HG02588 (cell line): ENCODE results near the gene GSE1.

Experiments
- ATAC-seq: cut with Tn5 transposase; IDR thresholded peaks from one replicate; pipeline ENCODE4 v1.9.1; 2021; ENCODE audit warnings: mild to moderate bottlenecking, moderate library complexity; ENCODE audit not compliant: unreplicated experiment

Gene GSE1

DNA sequence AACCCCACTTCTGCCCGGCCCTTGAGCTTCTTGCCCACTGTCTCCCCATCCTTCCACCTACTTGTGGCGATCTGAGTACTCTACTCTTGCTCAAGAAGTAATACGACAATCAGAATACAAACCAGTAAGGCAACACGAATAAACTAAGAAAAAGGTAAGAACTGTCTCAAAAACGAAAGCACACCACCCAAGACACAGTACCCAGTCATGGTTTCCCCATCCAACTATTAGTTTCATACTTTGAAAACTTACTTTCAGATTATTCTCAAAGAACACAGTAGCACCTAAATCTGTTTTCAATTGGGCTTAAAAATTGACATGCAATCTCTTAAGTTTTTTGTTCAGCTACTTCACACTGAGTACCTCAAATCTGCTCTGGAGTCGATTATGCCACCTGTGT is 61.7 kb downstream of the GSE1 start:
- ATAC-seq, result no peak

DNA sequence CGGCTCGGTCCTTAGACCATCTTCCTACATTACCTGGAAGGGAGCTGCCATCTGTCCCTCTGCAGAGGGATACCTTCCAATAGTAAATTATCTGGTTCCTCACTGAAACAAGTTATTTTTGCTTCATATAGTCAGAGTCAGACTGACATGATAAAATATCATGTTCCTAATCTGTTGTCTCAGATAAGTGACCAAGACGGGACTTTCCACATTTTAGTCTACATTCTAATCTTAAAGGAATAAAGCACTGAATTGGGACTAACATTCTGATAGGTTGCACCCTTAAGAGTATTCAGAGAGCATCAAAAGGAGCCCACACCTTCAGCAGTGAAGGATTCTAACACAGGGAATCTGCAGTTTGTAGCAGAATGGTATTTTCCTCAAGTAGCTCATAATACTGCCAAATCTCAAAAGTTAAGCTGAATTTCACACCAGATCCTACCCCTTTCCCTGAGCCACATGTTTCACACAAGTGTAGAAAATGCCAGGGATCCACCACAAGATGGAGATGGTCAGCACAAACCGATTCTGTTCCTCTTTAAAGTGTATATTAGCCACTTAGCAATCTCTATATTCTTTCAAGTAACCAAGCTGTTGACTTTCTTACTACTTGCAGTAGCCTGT is 62.2 kb downstream of the GSE1 start:
- no peak for ATAC-seq

DNA sequence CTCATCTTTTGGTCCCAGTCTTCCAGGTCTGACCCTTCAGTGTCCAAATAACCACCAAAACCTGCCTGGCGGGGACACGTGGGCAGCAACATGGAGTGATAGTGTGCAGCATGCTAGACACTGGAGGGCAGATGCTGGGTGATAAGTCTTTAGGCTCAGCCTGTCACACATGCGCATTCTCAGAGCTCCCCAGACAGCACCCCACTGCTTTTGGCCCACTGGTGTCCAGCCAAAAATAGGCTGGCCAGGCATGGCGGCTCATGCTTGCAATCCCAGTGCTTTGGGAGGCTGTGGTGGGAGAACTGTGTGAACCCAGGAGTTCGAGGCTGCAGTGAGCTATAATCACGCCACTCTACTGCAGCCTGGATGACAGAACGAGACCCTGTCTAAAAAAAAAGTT is 63.3 kb downstream of the GSE1 start:
- no peak for ATAC-seq

DNA sequence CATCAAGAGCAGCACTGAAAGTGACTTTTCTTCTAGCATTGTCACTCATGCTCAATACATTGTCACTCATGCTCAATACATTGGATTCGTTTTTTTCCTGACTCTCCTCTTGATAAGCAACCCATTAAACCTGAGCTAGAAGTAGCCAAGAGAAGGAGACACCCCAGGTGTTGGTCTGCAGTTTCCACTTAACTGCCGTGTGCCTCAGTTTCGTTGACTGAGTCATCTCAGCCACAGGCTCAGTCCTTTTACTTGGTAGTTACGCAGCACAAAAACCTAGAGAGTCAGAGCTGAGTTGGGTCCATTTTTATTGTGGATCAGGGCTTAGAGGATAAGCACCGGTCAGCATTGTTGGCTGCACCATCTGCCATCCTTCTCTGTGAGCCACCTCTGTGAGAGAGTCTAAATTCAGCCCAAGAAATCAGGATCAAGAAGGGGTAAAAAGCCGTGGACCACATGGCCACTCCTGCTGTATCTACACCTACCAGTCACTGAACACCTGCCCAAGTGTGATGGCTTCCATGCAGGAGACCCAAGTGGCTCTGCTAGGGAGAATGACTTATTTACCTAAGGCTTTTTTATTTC is 64.4 kb downstream of the GSE1 start:
- ATAC-seq, result no peak

DNA sequence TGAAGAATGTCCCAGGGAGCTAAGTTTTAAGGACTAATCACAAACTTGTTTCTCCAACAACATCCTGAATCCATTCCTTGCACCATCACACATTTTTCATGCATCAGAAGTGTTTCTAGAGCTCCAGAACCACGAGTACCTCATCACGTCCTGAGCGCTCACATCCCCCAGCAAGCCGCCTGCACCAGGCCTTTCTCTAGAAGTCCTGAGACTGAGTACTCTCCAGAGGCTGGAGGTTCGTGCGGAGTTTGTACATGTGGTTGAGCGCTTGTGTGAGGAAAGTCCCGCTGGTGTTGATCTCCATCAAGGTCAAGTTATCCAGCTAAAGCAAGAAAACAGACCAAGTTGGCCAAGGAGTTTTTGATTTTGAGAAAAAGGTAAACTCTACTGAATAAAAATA is 64.9 kb downstream of the GSE1 start:
- ATAC-seq, result no peak

DNA sequence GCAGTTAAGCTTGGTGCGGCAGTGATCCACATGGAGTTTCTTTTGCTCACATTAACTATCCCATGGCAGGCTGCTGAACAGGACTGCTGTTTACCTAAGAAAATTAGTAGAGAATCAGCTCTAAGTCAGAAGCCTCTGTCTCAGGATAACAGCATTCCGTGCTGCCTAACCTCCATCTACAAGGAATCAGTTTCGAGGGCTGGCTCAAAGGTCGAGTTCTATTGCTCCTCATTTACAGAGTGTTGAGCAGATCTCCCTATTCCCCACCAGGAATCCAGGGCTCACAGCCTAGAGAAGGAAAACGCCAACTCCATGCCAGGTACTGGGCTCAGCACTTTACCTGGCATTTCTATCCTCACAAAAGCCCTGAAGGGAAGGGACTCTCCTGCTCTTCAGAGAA is 65.7 kb downstream of the GSE1 start:
- ATAC-seq, result no peak

DNA sequence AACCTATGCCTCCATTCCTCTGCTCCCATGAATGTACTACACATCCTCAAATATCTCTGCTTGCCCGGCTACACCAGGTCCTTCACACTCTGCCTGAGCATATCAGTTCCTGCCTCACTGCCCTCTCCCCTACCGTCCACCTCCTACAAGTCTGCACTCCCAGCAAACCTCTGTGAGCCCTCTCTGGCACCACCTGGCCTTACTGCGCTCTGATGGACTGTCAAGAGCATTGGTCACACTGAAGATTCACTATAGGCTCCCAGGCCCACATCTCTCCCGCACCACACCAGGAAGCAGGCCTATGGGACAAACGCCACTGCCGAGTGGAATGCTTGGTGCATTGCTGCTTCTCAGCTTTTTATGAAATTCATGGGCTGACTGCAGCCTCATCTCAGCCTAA is 66.7 kb downstream of the GSE1 start:
- no peak for ATAC-seq

DNA sequence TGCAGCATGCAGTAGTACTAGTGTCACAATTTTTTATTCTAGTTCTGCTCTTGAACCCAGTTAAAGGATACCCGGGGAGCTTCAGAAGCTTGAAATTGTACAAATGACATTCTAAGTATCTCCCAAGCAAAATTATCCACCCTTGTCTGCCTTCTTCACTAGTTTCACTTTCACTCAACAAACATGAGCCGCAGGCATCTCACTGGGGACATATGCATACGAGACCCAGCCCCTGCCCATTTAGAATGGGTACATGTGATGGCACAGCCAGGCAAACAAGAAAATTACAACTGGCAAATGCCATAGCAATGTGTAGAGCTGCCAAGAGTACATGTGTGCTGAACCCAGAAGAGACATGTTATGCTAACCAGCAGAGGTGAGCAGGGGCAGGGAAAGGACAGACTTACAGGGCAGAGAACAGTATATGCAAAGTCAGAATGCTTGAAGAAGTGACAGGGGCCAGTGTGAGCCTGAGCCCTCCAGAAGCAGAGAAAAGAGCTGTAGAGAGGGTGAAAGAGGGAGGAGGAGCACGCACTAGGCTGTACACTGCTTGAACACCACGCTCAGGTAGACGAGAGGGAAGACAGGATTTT is 67.3 kb downstream of the GSE1 start:
- ATAC-seq, result no peak

DNA sequence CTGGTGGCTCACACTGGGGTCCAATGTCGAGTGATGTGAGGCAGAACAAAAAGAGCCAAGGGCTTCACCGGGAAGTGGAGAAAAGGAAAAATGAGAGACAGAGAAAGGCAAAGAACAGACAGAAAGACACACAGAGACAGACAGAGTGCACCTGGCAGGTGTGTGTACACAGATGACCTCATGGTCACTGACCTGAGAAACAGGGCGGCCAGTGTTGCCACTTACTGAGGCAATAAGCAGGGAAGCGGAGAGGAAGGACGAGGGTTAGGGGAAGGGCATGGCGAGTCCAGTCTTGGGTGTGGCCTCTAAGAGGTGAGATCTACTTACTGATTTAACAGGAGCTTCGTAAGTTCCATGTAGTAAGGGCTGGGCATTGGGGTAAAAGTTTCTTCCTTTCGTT is 68.1 kb downstream of the GSE1 start:
- ATAC-seq, result no peak

DNA sequence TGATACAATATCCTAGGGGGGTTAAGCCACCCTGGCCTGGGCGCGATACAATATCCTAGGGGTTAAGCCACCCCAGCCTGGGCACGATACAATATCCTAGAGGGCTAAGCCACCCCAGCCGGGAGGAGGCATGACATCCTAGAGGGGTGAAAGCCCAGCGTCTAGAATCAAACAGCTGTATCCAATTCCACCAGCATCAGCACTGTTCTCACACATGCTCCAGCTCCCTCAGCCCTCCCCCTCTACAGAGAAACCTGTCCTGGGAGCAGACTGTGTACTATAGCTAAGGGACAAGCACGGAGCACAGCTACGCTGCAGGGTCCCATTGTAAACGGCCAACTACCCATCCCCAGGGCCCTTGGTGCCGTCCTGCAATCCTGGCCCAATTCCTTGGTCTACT is 69.4 kb downstream of the GSE1 start:
- ATAC-seq, result no peak

DNA sequence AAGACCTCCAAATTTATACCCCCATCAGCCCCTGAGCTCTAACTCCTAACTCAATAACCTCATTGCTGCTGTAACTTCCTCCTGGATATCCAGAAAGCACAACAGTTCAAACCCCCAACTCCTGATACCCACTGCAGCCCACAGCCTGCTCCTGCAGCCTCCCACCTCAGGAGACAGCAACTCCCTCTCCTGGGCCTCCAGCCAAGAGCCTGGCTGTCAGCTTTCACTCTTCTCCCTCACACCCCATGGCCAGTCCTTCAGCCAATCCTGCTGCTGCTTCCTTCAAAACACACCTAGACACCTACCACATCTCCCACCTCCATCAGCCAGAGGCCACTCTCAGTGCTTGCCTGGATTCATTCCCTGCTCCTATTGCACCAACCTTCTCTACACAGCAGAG is 70.2 kb downstream of the GSE1 start:
- no peak for ATAC-seq

DNA sequence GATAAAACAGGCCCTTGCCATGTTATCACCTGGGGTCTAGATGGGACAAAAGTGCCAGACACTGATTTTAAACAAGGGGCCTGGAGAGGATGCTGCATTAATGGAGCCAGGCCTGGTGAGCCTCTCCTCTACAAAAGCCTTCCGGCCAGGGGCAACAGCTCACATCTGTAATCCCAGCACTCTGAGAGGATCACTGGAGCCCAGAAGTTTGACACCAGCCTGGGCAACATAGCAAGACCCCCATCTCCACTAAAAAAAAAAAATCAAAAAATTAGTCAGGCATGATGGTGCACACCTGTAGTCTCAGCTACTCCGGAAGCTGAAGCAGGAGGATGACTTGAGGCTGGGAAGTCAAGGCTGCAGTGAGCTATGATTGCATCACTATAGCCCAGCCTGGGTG is 72.1 kb downstream of the GSE1 start:
- no peak for ATAC-seq

DNA sequence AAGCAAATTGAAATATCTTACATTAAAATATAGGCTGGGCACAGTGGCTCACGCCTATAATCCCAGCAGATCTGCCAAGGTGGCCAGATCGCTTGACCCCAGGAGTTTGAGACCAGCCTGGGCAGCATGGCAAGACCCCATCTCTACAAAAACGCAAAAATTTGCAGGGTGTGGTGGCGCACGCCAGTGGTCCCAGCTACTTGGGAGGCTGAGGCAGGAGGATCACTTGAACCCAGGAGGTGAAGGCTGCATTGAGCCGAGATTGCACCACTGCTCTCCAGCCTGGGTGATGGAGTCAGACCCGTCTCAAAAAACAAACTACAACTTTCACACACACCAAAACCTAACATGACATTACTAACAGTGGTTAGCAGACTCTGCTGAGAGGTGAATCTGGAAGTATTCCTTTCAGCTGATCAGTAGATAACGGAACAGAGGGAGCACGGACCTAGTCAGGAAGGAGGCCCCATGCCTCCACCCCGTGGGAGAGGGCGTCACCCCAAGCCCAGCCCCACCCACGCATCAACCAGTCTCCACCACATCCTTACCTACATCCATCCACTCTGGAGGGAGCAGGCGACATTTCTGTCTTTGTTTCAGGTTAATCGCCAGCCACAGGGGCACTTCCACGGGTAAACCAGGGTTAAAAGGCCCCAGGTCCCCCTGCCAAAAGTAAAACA is 73.9 kb downstream of the GSE1 start:
- ATAC-seq, result no peak

DNA sequence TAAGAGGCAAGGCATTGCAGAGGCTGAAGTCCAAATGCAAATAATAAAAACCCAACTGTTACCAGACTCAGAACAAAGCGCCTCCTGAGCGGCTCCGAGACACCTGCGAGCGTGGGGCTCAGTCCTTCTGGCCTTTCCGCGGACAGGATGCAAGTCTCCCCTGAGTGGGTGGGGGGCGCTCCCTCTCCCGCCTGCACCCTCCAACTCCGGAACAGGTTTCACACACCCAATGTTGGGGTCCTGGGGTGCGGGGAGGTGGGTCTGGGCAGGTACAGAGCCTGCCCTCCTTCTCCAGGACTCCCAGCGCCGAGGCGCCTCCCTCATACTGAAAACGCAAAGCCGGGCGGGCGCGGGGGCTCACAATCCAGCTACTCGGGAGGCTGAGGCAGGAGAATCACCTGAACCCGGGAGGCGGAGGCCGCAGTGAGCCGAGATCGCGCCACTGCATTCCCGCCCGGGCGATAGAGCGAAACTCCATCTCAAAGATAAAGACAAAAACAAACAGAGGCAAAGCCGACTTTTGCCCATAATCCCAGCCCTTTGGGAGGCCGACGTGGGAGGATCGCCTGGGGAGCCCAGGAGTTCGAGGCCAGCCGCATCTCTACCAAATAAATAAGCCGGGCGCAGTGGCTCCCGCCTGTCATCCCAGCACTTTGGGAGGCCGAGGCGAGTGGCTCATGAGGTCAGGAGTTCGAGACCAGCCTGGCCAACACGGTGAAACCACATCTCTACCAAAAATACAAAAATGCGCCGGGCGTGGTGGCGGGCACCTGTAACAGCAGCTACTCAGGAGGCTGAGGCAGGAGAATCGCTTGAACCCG is 74.7 kb downstream of the GSE1 start:
- ATAC-seq, result no peak

DNA sequence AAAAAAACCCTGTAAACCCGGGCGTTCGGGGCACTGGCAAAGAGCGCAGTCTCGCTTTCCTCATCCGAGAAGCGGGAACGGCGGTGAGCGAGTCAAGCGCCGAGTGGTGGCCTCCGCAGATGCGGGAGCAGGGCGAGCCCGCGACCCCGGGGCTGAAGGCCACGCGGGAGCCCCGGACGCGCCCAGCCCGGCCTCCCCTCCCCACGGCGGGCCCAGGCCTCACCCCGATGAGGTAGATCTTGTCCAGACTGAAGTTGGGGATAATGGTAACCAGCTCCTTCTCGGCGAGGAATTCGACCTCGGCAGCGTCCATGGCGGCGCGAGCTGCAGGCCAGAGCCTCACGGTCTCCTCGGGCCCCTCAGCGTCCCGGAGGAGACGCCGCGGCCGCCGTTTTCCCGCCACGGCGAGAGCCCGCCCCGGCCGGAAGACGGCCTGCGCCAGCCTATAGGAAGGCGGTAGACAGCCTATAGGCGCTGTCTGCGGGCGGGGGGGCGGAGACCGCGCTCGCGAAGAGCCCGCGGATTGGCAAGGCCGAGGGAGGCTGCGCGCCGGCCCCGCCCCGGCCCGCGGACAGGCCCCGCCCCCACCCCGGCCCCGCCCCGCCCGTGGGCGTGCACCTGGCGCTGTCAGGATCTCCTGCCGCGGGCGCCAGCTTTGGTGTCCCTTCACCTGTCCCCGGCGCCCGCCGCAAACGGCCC is 75.6 kb downstream of the GSE1 start, which contains the start of gene GINS2:
TSS of gene GINS2 (minus strand) at position 369 of the 699 bp plus-strand sequence. CDS start at position 313, 56 bp downstream.
- ATAC-seq, result peak; percentile 97

DNA sequence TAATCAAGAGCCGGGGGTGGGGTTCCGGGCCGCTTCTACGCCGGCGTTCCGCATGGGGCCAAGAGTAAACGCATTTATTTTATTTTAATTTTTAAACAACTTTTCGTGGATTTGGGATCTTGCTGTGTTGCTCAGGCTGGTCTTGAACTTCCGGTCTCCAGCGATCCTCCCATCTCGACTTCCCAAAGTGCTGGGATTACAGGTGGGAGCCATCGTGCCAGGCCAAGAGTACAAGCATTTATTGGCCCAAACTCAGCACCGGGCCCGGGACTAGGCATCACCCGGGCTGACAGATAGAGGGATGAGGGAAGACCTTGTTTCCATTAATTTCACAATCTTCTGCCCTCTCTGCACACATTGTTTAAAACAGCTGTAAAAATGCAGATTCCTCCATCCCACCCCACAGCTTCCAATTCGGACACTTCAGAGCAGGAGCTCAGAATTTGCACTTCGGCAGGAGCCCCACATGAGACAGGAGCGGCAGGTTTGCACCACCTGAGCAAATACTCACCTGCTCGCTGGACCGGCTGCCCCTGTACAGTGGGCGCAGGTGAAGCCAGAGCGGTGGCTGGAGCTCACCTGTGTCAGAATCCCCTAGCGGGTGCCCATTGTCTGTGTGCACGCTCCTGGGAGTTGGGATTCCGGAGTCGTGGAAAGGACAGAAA is 76.3 kb downstream of the GSE1 start:
- ATAC-seq, result no peak

DNA sequence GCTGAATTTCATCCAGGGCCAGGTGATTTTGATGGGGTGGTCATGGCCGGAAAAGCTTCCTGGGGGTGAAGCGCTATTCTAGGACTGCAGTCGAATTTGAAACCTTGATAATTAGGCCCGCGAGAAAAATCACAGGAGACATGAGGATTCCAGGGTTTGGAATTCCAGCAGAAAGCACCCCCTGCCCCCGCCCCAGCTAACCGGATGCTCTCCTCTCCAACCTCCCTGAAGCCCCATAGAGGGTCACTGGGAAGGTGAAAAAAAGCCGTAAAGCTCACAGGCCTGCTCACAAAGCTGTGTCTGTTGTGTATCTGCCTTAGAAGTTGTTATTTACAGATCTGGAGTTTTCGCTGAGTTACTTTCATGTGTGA is 76.8 kb downstream of the GSE1 start:
- no peak for ATAC-seq

DNA sequence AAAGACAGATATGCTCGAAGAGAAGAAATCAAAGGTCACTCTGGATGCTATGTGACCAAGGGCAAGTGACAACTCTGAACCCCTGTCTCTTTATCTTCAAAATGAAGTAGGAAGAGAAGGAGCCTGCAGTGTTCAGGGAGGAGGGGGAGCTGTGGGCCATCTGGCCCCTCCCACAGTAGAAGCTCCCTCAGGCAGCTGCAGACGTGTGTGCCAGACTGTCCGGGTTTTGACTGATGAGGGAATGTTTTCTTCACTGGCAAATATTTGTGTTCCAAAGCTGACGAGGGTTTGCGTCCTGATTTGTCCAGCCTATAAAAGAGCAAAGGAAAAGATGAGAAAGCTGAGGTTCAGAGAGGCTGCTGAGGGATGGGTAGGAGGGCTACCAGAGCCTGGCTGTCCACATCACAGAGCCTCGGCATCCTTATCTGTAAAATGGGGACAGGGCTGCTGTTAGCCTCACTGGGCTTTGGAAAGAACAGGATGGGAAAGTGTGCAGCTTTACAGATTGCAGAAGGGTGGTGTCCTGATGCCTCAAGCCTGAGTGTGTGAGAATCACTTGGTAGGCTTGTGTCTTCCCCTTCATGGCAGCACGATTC is 77.4 kb downstream of the GSE1 start:
- ATAC-seq, result no peak

DNA sequence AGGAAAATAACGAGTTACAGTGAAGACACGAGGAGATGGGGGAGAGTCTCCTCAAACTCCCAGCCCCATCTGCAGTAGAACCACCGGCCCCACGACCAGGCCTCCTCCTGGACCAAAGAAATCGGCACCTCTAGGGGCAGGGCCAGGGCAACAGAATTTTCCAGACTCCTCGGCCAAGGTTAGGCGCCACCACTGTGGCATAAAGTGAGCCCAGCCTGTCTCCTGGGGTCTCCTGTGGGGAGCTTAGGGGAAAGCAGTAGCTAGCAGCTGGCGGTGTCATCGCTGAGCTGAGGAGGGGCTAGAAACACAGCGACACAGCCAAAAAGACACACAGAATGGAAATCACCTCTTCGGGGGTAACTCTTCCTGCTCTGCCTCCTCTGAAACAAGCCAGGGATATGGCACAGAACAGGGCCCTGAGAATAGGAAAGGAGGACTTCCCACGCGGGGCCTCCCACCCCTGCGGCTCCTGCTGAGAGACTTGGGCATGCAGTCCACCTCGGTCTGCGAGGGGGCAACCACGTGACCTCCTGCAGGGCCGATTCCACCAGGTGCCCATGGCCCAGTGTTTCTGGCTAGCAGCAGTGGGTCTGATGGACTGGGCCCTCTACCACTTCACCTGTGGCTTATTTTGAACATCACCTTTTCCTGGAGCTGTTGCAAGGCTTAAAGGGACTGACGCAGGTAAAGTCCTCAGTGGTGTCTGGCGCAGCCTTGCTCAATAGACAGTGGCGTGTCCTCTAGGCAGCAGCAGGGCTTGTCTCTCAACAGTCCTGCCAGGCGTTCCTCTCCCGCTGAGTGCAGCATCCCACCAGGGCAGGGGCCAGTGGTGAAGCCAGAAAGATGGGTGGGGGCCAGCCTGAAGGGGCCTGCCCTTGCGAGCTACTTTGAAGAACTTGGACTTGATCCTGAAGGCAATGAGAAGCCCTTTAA is 82.3 kb downstream of the GSE1 start:
- ATAC-seq, result no peak
